BE2C (cell line): ENCODE results near the gene TRIO.

ENCODE experiments used
- DNase-seq: peaks from one replicate; pipeline ENCODE4 v3.0.0-alpha.2; 2020
- H3K27me3 ChIP-seq: fragments of 250-450 bp; sonication (Bioruptor Pico); 2 replicates; pipeline ENCODE4 v1.5.1; 2020; ENCODE audit warnings: mild to moderate bottlenecking
- H3K36me3 ChIP-seq: fragments of 250-450 bp; sonication (Bioruptor Pico); 2 replicates; pipeline ENCODE4 v1.5.1; 2020; ENCODE audit warnings: mild to moderate bottlenecking
- H3K4me1 ChIP-seq: fragments of 250-450 bp; sonication (Bioruptor Pico); 2 replicates; pipeline ENCODE4 v1.5.1; 2020
- H3K4me3 ChIP-seq: 2 replicates; pipeline ENCODE4 v1.5.1; 2011; ENCODE audit warnings: low read depth, low read length
- H3K9me3 ChIP-seq: fragments of 250-450 bp; sonication (Bioruptor Pico); 2 replicates; pipeline ENCODE4 v1.5.1; 2020
- CTCF ChIP-seq: IDR thresholded peaks from 2 replicates; pipeline ENCODE4 v1.5.1; 2012; ENCODE audit warnings: mild to moderate bottlenecking, low read depth, low read length

TRIO gene

GRCh38 chr5:14200312-14200990 is 57.3 kb downstream of the TRIO start:
- TF ChIP-seq CTCF, result no peak
- no peaks in the 10 kb centered on the region for H3K9me3 ChIP-seq
- no peaks in the 10 kb centered on the region for H3K36me3 ChIP-seq
- peaks cover 34% of the 10 kb centered on the region for H3K4me1 ChIP-seq
- no peak for DNase-seq
- no peak overlapping the region for H3K4me3 ChIP-seq
- H3K27me3 ChIP-seq, result no peaks in the 10 kb centered on the region

- no peak for TF ChIP-seq CTCF
- no peaks in the 10 kb centered on the region for H3K9me3 ChIP-seq
- peaks cover 27% of the 10 kb centered on the region for H3K4me1 ChIP-seq
- no peaks in the 10 kb centered on the region for H3K27me3 ChIP-seq
- DNase-seq, result no peak
- no peak overlapping the region for H3K4me3 ChIP-seq
- H3K36me3 ChIP-seq, result no peaks in the 10 kb centered on the region
Observed at GRCh38 chr5:14201325-14202045, 58.3 kb downstream of the TRIO start.

DNA sequence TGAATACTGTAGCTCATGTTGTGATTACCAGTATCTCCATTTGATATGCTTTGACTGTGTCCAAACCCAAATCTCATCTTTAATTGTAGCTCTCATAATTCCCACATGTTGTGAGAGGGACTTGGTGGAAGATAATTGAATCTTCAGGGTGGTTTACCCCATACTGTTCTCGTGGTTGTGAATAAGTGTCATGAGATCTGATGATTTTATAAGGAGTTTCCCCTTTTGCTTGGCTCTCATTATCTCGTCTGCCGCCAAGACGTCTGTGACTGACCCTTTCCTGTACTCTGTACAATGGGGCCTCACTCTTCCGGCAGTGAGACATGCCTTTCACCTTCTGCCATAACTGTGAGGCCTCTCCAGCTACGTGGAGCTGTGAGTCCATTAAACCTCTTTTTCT is 59.3 kb downstream of the TRIO start:
- Histone ChIP-seq H3K4me3 (no peak overlapping the region), H3K36me3 (no peaks in the 10 kb centered on the region), H3K27me3 (no peaks in the 10 kb centered on the region), H3K9me3 (no peaks in the 10 kb centered on the region), H3K4me1 (peaks cover 17% of the 10 kb centered on the region)
- TF ChIP-seq CTCF, result no peak
- no peak for DNase-seq

GRCh38 chr5:14204011-14204670 is 61.0 kb downstream of the TRIO start:
- peaks cover 14% of the 10 kb centered on the region for H3K4me1 ChIP-seq
- no peak for DNase-seq
- H3K4me3 ChIP-seq, result no peak overlapping the region
- H3K27me3 ChIP-seq, result no peaks in the 10 kb centered on the region
- H3K9me3 ChIP-seq, result no peaks in the 10 kb centered on the region
- no peaks in the 10 kb centered on the region for H3K36me3 ChIP-seq
- no peak for TF ChIP-seq CTCF

DNA sequence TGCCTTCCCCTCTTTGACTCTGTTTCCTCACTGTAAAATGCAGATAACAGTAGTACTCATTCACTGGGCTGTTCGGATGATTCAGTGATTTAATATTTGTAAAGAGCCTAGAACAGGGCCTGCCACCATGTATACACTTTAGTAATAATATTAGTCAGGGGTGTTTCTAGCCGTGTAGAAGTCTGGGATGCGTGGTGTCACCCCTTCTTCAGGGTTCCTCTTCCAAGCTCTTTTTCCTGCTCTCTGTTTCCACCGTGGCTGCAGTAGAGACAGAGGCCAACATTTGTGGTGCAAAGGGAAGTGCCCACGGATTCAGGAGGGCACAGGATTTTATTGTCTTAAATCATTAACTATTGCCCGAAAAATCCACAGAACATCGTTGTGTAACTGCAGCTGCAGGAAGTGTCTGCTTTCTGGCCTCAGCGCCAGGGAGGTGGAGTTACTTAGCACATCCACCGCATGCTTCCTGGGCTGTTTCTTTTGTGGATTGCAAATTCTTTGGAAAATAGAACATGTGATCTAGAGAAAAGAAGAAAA is 61.7 kb downstream of the TRIO start:
- TF ChIP-seq CTCF, result no peak
- Histone ChIP-seq H3K9me3 (no peaks in the 10 kb centered on the region), H3K4me3 (no peak overlapping the region; the same call in 1 of the 2 replicates), H3K36me3 (no peaks in the 10 kb centered on the region), H3K27me3 (no peaks in the 10 kb centered on the region), H3K4me1 (peaks cover 14% of the 10 kb centered on the region)
- peak; percentile 37 for DNase-seq
